Femur (tissue), 1 donor: ENCODE measurements around the gene FAM184B.

Experiments
- DNase-seq: peaks from one replicate; pipeline ENCODE4 v3.0.0-alpha.2; 2017

FAM184B gene

DNA sequence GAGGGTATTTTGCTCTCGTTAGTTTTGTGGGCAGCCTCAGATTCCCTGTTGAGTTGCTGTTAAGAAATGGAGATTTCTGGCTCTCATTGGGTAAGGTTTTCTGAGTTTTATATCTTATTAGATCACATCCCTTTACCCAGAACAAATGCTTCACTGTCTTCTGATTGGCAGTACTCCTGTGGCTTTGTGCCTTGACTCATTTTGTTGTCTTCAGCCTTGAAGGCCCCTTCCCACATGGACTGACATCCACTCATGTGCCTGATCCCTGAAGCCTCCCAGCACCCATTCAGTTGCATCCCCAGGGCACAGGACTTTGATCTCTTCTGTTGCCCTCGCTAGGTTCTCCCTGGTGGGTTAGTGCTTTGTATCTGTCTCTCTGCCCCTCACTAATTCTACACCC, 156.6 kb downstream of the FAM184B start:
- DNase-seq: no peak

DNA sequence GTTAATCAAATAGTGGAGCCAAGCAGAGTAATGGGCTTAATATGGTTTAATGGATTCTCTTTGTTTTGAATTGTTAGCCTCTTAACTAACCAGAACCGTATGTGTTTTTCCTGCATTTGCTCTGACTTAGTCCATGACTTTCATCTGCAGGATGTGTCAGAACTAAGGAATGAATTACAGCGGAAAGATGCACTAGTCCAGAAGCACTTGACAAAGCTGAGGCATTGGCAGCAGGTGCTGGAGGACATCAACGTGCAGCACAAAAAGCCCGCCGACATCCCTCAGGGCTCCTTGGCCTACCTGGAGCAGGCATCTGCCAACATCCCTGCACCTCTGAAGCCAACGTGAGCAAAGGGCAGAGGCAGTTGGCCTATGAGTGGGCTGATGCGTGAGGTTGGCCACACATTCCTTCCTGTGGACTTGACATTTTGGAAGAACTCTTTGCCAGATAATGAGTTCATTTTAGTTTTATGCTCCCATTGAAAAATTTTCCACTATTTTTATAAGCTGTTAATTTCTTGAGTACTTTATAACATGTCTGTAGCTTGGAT, 157.9 kb downstream of the FAM184B start:
- no peak for DNase-seq

DNA sequence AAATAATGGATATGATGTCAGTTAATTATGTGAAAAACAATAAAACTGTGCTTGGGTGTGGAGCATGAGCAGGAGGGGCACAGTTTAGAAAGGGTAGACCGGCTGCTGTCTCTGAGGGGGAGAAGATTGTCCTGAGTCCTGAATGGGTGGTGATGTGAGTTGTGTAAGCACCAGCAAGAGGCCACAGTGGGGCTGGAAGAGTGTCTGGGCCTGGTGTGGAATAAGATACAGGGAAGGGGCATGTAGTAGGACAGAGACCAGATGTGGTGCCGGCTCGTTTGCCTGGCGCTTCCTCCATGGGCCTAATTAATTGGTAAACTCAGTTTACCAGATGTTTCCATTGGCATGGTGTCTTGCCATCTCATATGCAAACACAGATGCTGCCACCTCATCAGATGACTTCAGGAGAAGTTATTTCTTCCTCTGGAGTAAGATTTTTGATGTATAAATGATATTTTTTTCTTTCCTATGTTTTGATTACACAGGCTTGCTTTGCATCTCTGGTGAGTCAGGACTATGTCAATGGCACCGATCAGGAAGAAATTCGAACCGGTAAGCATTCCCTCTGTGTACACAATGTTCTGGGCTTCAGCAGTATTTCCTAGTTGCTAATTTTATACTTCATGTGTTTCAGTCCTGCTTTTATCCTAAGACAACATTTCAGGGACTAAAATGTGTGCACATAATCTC, 161.9 kb downstream of the FAM184B start:
- no peak for DNase-seq

DNA sequence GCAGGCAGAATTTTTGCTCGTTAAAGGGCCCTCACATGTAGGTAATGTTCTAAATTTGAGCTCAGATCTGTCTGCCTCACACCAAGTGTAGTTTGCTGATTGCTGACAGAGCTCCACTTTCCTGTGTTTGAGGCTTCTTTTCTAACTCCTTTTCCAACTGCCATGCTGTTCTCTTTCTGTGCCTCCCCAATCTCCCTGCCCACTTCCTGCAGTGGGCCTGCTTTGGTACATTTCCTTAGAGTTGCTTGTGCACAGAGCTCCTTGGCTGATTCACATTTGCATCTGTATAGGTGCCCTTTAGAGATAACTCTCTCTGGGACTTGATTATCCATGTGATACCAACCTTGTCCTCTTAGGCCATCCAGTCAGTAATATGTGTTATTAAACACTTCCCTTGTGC, 162.5 kb downstream of the FAM184B start:
- no peak for DNase-seq

DNA sequence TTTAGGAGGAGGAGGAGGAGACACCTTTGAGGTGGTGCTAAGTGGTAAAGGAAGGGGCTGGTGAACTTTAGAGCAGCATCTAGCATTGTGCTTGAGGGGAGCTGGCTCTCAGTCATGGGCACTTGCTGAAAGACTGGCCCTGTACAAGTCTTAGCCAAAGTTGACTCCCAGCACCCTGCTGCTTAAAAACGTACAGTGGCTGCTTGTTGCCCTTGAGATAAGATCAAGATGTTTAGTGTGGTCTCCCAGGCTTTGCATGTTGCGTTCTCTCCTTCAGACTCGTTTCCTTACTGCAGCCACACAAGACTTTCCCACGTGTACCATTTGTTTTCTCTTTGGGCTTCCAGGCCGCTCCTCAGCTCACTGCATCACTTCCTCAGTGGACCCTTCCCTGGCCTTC, 165.1 kb downstream of the FAM184B start:
- DNase-seq: no peak

DNA sequence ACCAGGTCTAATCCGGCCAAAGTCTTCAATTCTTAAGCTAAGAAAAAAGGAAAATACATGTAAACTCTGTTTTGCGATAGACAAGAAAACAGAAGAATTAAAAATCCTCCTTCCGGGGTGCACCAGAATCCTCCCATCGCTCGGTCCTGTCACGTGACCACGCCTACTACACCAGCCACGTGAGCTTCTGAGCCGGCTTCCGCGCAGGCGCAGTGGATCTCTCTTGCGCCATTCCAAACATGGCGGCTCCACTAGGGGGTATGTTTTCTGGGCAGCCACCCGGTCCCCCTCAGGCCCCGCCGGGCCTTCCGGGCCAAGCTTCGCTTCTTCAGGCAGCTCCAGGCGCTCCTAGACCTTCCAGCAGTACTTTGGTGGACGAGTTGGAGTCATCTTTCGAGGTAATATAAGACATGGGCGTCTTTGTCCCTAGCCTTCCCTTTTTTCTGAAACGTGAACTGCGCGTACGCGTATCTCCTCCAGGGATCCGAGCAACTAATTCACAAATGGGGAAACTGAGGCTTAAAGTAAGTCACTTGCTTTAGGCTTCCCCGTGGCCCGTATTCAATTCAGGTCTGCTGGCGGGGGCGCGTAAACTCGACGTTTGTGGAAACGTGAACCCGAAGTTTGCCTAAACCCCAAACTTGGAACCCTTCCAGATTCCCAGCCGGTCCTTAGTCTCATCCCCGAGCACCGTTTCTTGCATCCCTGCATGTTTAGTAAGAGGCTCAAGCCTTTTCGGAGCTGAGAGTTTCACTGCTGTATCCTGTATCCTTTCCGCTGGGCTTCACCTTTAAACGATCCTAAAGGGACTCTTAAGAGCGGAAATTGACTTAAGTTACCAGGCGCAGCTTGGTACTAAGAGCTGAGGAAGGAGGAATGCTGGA, 166.8 kb downstream of the FAM184B start, which contains the start of gene MED28:
Gene MED28 (plus strand): TSS at position 226 of the 884 bp plus-strand sequence. CDS start 14 bp downstream, at position 240.
- DNase-seq: peak; percentile 97

DNA sequence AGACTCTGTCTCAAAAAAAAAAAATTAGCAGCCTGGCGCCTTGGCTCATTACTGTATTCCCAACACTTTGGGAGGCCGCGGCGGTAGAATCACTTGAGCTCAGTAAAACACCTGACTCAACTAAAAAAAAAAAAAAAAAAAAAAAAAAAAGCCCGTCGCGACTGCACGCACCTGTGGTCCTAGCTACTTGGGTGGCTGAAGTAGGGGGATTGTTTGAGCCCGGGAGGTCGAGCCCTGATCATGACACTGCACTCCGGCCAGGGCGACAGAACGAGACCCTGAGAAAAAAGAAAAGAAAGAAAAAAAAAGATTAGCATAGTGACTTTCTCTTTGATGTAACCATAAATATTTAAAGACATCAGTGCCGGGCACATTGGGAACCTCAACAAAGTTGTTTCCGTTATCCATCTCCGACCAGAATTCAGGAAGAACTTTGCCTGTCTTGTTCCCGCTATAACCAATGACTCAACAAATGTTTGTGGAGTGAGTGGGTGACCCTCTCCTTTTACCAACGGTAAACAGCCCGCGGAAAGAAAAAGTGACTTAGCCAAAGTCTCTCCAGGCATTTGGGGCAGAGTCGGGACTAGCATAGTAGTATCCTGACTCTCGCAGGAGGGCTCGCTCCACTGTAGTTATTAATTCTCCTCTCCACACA, 167.5 kb downstream of the FAM184B start:
- no peak for DNase-seq

DNA sequence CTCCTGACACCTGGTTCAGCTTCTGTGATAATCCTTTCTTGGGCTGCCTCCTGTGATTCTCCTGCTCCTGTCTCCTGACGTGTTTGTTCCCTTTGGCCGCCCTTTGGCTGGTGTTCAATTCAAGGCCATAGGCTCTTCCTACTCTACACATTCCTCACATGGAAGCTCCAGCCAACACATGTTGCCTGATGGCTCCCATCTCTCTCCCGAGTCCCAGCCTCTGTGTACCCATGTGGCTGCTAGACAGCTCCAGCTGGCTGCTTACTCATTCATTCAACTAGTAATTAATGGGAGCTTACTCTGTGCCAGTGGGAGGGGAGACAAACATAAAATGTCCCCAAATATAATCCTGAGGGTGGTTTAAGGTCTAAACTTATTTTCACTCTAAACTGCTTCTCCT, 176.2 kb downstream of the FAM184B start:
- no peak for DNase-seq

DNA sequence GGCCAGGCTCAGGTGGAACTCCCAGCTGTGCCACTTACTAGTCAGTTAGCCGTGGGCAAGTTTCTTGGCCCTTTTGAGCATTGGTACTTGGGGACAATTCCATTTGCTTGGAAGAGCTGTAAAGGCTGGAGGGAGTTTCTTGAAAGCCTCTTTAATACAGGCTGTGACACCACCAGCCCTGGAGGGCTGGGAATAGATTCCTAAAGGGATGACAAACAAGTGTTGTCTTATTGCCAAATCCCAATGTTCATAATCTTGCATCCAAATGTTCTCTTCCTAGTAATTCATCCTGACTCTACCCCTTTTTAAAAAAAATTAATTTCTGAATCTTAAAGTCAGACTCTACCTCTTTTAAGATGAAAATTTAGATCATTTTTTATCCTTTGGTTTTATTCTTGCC, 181.6 kb downstream of the FAM184B start:
- DNase-seq: no peak

DNA sequence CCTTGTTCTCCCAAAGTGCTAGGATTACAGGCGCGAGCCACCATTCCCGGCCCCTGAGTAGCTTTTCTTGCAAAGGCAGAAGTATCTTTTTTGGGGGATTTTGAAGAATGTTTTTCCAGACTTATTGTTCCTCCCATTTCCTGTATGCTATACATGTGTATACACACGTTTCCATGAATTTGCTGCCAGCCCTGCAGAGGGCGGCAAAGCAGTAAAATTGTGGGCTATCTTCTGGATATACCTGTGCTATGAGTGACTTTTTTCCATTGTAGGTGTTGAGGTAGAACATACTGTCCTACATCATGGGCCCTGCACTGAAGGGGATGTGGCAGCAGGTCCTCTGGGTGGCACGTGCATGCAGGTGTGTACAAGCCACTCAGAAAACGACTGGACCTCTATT, 183.9 kb downstream of the FAM184B start:
- no peak for DNase-seq

DNA sequence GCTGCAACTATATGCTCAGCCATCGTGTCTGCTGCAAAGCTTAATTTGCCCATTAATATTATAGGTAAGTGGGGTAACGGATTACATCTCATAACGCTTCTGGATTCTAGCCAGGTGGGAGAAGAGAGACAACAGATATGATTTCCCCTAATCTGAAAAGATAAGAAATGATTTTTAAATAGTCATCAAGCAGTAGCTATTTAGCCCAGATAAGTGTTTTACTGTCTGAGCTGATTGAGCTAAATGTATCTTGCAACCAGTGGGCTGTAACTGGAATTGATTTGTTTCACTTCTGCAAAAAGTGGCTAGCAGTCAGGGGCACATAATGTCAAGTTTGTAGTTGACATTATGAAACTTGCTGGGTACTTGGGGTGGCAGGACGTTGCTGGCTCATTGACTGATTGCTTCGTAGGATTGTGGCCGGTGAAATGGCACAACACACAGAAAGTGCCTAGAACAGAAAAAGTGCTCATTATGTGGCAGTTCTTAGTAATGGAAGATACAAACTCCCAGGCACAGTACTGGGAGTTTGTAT, 185.9 kb downstream of the FAM184B start:
- DNase-seq: no peak

DNA sequence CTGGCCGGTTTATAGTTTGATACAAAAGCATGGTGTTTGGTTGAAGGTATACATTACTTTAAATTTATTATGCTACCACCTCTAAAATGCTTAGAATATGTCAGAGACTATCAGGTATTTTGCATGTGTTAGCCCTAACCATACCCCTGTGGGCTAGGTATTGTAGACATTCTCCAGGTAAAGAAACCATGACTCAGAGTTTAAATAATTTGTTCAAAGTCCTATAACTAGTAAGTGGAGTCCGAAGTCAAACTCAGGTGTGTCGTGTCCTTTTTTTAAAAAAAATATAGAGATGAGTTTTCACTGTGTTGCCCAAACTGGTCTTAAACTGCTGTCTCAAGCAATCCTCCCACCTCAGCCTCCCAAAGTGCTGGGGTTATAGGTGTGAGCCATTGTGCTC, 192.1 kb downstream of the FAM184B start:
- DNase-seq: no peak

DNA sequence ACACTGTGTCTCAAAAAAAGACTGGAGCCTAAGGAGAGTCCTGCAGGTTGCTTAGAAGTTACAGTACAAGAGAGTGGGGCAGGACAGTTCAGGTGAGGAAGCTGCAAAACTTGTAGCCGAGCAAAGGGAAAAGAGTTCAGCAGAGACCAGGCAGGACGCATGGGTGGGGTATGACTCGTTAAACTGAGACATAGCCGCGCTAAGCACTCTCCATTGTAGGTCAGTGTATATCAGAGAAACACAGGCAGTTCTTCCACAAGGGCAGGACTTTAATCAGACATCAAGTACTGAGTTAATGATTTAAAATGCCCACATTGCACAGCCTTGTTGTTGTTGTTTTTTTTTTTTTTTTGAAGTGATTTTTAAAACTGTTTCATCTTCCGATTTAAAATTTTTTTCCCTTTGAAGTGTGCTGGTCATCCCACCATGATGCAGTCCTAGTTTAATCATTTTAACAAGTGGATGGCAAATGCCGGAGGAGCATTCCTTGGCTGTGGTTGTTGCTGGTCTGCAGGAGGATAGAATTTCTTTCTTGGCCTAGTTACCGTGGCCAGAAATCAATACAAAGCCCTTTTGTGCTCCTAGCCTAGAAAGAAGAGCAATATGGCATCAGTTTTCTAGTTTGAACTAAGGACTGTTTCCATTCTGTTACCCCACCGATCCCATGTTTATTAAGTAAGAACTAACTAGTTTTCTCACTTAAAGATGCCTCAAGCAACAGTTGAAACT, 194.2 kb downstream of the FAM184B start:
- no peak for DNase-seq

DNA sequence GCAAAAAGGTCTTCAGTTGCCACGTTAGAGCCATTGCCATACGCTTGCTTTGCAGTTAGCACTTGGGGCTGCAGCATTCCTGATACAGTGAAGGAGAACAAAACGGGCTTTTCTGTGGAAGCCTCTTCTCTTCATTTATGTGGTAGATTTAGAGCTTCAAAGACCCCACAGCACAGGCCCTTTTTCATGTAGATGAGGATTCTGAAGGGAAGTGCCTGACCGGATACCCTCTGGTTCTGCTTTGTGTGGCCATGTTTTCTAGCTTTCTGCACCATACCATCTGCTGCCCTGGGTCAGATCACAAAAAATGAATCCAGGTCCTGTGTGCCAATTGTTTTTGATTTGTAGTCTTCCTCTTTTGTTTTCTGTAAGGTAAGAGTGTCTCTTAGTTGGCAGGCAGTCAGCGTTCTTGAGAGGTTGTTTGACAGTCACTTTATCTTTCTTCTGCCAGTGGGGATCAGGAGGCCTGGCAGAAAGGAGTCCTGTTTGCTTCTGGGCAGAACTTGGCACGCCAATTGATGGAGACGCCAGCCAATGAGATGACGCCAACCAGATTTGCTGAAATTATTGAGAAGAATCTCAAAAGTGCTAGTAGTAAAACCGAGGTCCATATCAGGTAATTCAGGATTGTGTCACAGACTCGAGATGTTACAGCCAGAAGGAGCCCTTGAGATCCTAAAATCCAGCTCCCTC, 196.8 kb downstream of the FAM184B start:
- DNase-seq: no peak

DNA sequence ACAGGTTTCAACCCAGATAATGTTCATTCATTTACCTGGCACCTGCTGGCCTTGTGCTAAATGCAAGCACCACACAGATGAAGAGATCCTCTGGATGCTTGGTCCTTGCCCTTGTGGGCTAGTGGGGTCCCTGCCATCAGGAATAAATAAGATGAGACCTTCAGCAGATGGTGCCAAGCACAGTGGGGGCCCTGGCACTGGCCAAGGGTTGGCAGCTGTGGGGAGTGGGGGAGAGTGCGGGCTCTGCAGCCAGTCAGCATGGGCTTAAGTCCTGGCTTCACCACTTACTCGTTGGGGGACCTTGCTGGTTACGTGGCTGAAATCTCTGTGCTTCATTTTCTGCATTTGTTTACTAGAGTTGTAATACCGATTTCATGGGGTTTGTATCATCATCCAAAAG, 197.5 kb downstream of the FAM184B start:
- no peak for DNase-seq

DNA sequence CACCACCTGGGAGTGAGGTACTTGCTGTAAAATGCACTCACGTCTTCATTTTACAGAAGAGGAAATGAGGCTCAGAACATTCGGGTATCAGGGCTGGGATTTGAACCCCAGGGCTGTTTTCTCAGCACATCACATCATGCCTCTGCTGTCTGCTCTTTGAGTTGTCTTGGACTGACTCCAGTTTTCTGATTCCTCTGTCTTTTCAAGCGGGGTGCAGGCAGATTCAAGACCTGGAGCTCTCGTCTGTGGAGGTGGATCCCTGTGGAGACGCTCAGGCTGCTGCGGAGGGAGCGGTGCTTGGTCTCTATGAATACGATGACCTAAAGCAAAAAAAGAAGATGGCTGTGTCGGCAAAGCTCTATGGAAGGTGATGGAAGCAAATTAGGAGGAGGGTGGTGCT, 198.1 kb downstream of the FAM184B start:
- no peak for DNase-seq

DNA sequence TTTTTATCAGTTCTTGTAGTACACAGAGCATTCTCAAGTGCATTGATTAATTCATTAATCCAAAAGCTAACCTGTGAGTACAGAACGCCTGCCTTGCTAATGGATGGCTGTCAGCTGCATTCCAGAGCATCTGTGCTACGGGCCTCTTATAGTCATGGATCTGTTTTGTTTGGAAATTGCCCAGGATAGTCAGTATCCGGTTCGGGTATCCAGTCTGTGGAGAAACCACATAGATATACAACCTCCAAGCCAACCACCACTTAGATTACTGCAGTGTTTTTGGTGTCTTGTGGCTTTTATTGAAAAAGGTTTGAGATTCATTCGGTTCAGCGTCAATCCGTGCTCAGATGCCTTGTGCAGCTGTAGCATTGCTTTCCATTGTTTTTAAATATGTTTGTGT, 200.5 kb downstream of the FAM184B start:
- no peak for DNase-seq
